ENCODE measurements around the gene PNMA1. TPM values are rescaled to one million over a fixed set of nuclear protein-coding genes. Genes with fewer than 3 reads are reported as not detected.
A peak's percentile ranks its signal among the peaks of the same experiment; 100 is the strongest.

Gene PNMA1
- total and polyA plus RNA-seq, 2 of the 13 experiments (the other 11 are each of a cell fraction or from before 2014, with no cell fraction given): 7.0 to 8.3 TPM

DNA sequence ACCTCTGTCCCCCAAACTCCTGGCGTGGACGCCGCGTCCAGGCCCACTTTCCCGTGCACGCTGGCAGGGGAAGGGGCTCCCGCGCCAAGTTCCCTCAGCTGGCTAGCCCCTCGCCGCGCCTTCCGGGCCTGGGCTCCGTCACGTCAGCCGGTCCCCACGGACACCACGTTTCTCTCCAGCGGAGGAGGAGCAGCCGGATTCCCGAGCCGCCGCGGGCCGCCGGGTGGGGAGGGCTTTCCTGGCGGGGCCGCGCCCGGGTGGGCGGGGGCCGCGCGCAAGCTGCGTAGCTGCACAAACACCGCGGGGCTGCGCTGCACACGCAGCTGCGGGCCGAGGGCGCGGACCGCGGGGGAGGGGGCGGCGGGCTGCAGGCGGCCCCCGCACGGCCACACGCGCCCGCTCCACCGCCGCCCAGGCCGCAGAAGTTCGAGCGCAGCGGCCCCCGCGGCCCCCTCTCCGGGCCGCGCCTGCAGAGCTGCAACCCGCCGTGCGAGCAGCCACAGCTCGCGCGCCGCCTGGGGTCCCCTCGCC, 45.1 kb upstream of the PNMA1 start (continued):
- TF ChIP-seq, protein P1, sequence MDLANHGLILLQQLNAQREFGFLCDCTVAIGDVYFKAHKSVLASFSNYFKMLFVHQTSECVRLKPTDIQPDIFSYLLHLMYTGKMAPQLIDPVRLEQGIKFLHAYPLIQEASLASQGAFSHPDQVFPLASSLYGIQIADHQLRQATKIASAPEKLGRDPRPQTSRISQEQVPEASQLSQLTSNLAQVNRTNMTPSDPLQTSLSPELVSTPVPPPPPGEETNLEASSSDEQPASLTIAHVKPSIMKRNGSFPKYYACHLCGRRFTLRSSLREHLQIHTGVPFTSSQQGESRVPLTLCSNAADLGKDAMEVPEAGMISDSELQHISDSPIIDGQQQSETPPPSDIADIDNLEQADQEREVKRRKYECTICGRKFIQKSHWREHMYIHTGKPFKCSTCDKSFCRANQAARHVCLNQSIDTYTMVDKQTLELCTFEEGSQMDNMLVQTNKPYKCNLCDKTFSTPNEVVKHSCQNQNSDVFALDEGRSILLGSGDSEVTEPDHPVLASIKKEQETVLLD (CRISPR knock-in tag; IDR thresholded peaks at IDR 0.05; ENCODE audit: low read depth): peak; percentile 41; the same call in 1 of the 2 replicates
- TF ChIP-seq RFXAP (CRISPR knock-in tag; IDR thresholded peaks at IDR 0.05; ENCODE audit: borderline replicate concordance): no peak
- TF ChIP-seq FOXO1 (CRISPR knock-in tag; IDR thresholded peaks at IDR 0.05): no peak
- TF ChIP-seq, protein P2, sequence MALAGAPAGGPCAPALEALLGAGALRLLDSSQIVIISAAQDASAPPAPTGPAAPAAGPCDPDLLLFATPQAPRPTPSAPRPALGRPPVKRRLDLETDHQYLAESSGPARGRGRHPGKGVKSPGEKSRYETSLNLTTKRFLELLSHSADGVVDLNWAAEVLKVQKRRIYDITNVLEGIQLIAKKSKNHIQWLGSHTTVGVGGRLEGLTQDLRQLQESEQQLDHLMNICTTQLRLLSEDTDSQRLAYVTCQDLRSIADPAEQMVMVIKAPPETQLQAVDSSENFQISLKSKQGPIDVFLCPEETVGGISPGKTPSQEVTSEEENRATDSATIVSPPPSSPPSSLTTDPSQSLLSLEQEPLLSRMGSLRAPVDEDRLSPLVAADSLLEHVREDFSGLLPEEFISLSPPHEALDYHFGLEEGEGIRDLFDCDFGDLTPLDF (CRISPR knock-in tag; IDR thresholded peaks at IDR 0.05): no peak
- no peak for TF ChIP-seq ZNF296 (CRISPR knock-in tag; conservative IDR thresholded peaks at IDR 0.05)
- no peak for TF ChIP-seq CCDC6 (CRISPR knock-in tag; IDR thresholded peaks at IDR 0.05)
- TF ChIP-seq ZNF878 (CRISPR knock-in tag; IDR thresholded peaks at IDR 0.05): no peak
- TF ChIP-seq ELK4 (CRISPR knock-in tag; IDR thresholded peaks at IDR 0.05; ENCODE audit: borderline replicate concordance): no peak
- TF ChIP-seq, protein P3, sequence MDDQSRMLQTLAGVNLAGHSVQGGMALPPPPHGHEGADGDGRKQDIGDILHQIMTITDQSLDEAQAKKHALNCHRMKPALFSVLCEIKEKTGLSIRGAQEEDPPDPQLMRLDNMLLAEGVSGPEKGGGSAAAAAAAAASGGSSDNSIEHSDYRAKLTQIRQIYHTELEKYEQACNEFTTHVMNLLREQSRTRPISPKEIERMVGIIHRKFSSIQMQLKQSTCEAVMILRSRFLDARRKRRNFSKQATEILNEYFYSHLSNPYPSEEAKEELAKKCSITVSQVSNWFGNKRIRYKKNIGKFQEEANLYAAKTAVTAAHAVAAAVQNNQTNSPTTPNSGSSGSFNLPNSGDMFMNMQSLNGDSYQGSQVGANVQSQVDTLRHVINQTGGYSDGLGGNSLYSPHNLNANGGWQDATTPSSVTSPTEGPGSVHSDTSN (CRISPR knock-in tag; IDR thresholded peaks at IDR 0.05; ENCODE audit: borderline replicate concordance): no peak
- no peak for TF ChIP-seq SCMH1 (CRISPR knock-in tag; IDR thresholded peaks at IDR 0.05; ENCODE audit: borderline replicate concordance)
- no peak for TF ChIP-seq TARDBP (CRISPR knock-in tag; IDR thresholded peaks at IDR 0.05)
- no peak for TF ChIP-seq ZNF570 (CRISPR knock-in tag; IDR thresholded peaks at IDR 0.05; ENCODE audit: borderline replicate concordance)
- TF ChIP-seq ZNF224 (CRISPR knock-in tag; IDR thresholded peaks at IDR 0.05): no peak
- TF ChIP-seq, protein P4, sequence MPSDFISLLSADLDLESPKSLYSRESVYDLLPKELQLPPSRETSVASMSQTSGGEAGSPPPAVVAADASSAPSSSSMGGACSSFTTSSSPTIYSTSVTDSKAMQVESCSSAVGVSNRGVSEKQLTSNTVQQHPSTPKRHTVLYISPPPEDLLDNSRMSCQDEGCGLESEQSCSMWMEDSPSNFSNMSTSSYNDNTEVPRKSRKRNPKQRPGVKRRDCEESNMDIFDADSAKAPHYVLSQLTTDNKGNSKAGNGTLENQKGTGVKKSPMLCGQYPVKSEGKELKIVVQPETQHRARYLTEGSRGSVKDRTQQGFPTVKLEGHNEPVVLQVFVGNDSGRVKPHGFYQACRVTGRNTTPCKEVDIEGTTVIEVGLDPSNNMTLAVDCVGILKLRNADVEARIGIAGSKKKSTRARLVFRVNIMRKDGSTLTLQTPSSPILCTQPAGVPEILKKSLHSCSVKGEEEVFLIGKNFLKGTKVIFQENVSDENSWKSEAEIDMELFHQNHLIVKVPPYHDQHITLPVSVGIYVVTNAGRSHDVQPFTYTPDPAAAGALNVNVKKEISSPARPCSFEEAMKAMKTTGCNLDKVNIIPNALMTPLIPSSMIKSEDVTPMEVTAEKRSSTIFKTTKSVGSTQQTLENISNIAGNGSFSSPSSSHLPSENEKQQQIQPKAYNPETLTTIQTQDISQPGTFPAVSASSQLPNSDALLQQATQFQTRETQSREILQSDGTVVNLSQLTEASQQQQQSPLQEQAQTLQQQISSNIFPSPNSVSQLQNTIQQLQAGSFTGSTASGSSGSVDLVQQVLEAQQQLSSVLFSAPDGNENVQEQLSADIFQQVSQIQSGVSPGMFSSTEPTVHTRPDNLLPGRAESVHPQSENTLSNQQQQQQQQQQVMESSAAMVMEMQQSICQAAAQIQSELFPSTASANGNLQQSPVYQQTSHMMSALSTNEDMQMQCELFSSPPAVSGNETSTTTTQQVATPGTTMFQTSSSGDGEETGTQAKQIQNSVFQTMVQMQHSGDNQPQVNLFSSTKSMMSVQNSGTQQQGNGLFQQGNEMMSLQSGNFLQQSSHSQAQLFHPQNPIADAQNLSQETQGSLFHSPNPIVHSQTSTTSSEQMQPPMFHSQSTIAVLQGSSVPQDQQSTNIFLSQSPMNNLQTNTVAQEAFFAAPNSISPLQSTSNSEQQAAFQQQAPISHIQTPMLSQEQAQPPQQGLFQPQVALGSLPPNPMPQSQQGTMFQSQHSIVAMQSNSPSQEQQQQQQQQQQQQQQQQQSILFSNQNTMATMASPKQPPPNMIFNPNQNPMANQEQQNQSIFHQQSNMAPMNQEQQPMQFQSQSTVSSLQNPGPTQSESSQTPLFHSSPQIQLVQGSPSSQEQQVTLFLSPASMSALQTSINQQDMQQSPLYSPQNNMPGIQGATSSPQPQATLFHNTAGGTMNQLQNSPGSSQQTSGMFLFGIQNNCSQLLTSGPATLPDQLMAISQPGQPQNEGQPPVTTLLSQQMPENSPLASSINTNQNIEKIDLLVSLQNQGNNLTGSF (CRISPR knock-in tag; IDR thresholded peaks at IDR 0.05): no peak
- TF ChIP-seq, protein P5, sequence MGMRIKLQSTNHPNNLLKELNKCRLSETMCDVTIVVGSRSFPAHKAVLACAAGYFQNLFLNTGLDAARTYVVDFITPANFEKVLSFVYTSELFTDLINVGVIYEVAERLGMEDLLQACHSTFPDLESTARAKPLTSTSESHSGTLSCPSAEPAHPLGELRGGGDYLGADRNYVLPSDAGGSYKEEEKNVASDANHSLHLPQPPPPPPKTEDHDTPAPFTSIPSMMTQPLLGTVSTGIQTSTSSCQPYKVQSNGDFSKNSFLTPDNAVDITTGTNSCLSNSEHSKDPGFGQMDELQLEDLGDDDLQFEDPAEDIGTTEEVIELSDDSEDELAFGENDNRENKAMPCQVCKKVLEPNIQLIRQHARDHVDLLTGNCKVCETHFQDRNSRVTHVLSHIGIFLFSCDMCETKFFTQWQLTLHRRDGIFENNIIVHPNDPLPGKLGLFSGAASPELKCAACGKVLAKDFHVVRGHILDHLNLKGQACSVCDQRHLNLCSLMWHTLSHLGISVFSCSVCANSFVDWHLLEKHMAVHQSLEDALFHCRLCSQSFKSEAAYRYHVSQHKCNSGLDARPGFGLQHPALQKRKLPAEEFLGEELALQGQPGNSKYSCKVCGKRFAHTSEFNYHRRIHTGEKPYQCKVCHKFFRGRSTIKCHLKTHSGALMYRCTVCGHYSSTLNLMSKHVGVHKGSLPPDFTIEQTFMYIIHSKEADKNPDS (CRISPR knock-in tag; IDR thresholded peaks at IDR 0.05): no peak

Data from HepG2 (cell line).